SK-N-DZ (cell line): ENCODE results near the gene OR52A5.

Source experiments
- DNase-seq: peaks from one replicate; pipeline ENCODE4 v3.0.0-alpha.2; 2015; ENCODE audit warnings: low spot score

Gene OR52A5

GRCh38 chr11:5117588-5117987, 20.6 kb downstream of the OR52A5 start:
- no peak for DNase-seq

GRCh38 chr11:5115339-5115738, 22.8 kb downstream of the OR52A5 start:
- no peak for DNase-seq

- DNase-seq = no peak
These were observed 30.9 kb downstream of the OR52A5 start for GRCh38 chr11:5107285-5107684.

- DNase-seq = no peak
These were observed 35.1 kb downstream of the OR52A5 start for GRCh38 chr11:5103066-5103465.

GRCh38 chr11:5102246-5102645, 35.9 kb downstream of the OR52A5 start:
- no peak for DNase-seq

GRCh38 chr11:5096011-5096410, 42.1 kb downstream of the OR52A5 start:
- DNase-seq = no peak

- DNase-seq = no peak
These were observed 45.2 kb downstream of the OR52A5 start for GRCh38 chr11:5092821-5093585.

GRCh38 chr11:5090668-5091067, 47.5 kb downstream of the OR52A5 start:
- no peak for DNase-seq

GRCh38 chr11:5088556-5088955, 49.6 kb downstream of the OR52A5 start:
- DNase-seq = no peak

- DNase-seq = no peak
These were observed 54.6 kb downstream of the OR52A5 start for GRCh38 chr11:5083602-5084001.

- DNase-seq = no peak
These were observed 56.8 kb downstream of the OR52A5 start for GRCh38 chr11:5081405-5081804.
